Mesendoderm (in vitro differentiated cells): ENCODE data around the gene SLC35F3.
A peak's percentile ranks its signal among the peaks of the same experiment; 100 is the strongest.

Experiments used
- DNase-seq: peaks from one replicate; pipeline ENCODE4 v3.0.0; 2013
- H2AK5ac ChIP-seq: 2 replicates; pipeline ENCODE4 v1.6.1; 2013; ENCODE audit warnings: low read length, inconsistent platforms
- H2BK120ac ChIP-seq: 2 replicates; pipeline ENCODE4 v1.6.1; 2013; ENCODE audit warnings: low read depth, mild to moderate bottlenecking, low read length, moderate library complexity, mixed read lengths
- H2BK15ac ChIP-seq: replicated peaks from 2 replicates; pipeline ENCODE4 v1.6.1; 2013; ENCODE audit warnings: low read depth, mild to moderate bottlenecking, moderate library complexity
- H2BK5ac ChIP-seq: 2 replicates; pipeline ENCODE4 v1.6.1; 2013; ENCODE audit warnings: low read length, inconsistent platforms
- H3K18ac ChIP-seq: 2 replicates; pipeline ENCODE4 v1.6.1; 2013; ENCODE audit warnings: mild to moderate bottlenecking, low read length, mixed read lengths
- H3K23ac ChIP-seq: one replicate; pipeline ENCODE4 v1.6.1; 2013; ENCODE audit warnings: low read length
- H3K27ac ChIP-seq: 2 replicates; pipeline ENCODE4 v1.5.1; 2013; ENCODE audit warnings: low read depth, mild to moderate bottlenecking, inconsistent platforms, low read length, moderate library complexity
- H3K27me3 ChIP-seq: 2 replicates; pipeline ENCODE4 v1.6.1; 2013; ENCODE audit warnings: low read length, control low read depth, mild to moderate bottlenecking, inconsistent platforms; ENCODE audit not compliant: insufficient read depth, poor library complexity
- H3K36me3 ChIP-seq: 2 replicates; pipeline ENCODE4 v1.6.1; 2013; ENCODE audit warnings: low read length, inconsistent platforms; ENCODE audit not compliant: control insufficient read depth, insufficient read depth
- H3K4ac ChIP-seq: one replicate; pipeline ENCODE4 v1.6.1; 2013; ENCODE audit warnings: low read depth, mild to moderate bottlenecking, low read length, moderate library complexity
- H3K4me1 ChIP-seq: 2 replicates; pipeline ENCODE4 v1.6.1; 2013; ENCODE audit warnings: low read depth, low read length, inconsistent platforms; ENCODE audit not compliant: control insufficient read depth
- H3K4me2 ChIP-seq: 2 replicates; pipeline ENCODE4 v1.6.1; 2013; ENCODE audit warnings: low read length
- H3K4me3 ChIP-seq: 2 replicates; pipeline ENCODE4 v1.5.1; 2013; ENCODE audit warnings: mild to moderate bottlenecking, low read length
- H3K56ac ChIP-seq: one replicate; pipeline ENCODE4 v1.6.1; 2013; ENCODE audit warnings: low read length
- H3K79me1 ChIP-seq: 2 replicates; pipeline ENCODE4 v1.6.1; 2013; ENCODE audit warnings: low read length, inconsistent platforms
- H3K79me2 ChIP-seq: 2 replicates; pipeline ENCODE4 v1.6.1; 2013; ENCODE audit warnings: mild to moderate bottlenecking, low read length; ENCODE audit not compliant: control insufficient read depth, insufficient read depth
- H3K9ac ChIP-seq: 2 replicates; pipeline ENCODE4 v1.6.1; 2013; ENCODE audit warnings: low read length, inconsistent platforms
- H4K5ac ChIP-seq: one replicate; pipeline ENCODE4 v1.6.1; 2013; ENCODE audit warnings: low read length
- H4K8ac ChIP-seq: one replicate; pipeline ENCODE4 v1.6.1; 2013; ENCODE audit warnings: low read depth, mild to moderate bottlenecking, control low read depth, low read length, moderate library complexity
- WGBS: extraction: QIAGEN DNeasy Blood & Tissue Kit; methylation state at CpG from one replicate; pipeline ENCODE4 v1.1.7; 2013; ENCODE audit warnings: low lambda C conversion rate, missing lambda C conversion rate; ENCODE audit not compliant: insufficient coverage; ENCODE audit errors: extremely low coverage; 5-methylcytosine and 5-hydroxymethylcytosine counted together

The SLC35F3 gene

DNA sequence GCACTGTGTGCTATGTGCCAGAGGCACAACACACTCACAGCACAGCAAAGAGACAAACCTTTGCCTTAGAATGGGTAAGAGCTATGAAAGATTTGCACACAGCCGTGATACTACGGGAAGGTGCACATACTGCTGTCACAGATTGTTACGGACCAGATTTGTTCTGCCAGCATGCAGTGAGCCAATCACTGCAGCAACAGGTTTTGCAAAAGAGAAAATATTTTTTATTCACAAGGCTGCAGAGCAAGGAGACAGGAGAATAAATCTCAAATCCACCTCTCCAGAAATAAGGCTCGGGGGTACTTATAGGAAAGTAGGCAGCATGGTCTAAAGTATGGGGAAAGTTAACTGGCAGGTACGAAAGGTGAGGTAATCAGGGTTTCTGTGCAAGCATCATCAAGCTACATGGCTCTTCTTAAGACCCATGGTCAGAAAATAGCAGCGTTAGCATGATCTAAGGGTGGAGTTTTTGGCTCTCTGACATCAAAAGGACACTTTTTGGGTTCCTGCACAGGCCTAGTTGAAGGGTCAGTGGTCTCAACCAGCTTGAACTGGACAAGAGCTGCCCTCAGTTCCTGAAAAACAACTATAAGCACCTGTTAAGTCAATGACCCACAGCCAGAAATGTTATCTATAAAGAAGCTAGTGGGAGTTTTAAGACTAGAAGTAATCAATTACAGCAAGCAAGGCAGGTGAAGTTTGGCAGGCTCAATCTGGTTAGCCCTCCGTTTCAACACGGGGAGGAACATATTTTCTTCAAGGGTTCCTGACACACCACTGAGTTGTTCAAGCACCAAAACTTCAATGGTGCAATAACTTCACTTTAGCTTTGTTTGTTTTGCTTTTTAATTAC, 186.0 kb downstream of the SLC35F3 start:
- Histone ChIP-seq H3K79me2 (no peaks in the 10 kb centered on the region), H3K4me2 (no peak overlapping the region), H3K18ac (no peak overlapping the region), H2BK5ac (no peak overlapping the region), H2AK5ac (peak overlapping the region; percentile 92), H3K23ac (no peak overlapping the region), H3K4me3 (no peak overlapping the region), H3K27me3 (no peaks in the 10 kb centered on the region), H4K8ac (no peak overlapping the region), H3K79me1 (no peaks in the 10 kb centered on the region), H2BK15ac (no peak overlapping the region), H3K4me1 (peaks cover 6% of the 10 kb centered on the region), H3K27ac (no peak overlapping the region), H3K9ac (no peak overlapping the region), H3K56ac (no peak overlapping the region), H2BK120ac (no peak overlapping the region), H4K5ac (no peak overlapping the region), H3K36me3 (no peaks in the 10 kb centered on the region), H3K4ac (no peak overlapping the region)
- WGBS, result no CpG with 5 or more reads among the region's 8 CpGs
- no peak for DNase-seq

- H3K27me3 ChIP-seq, result no peaks in the 10 kb centered on the region
- H3K79me1 ChIP-seq, result no peaks in the 10 kb centered on the region
- H2BK15ac ChIP-seq, result no peak overlapping the region
- no peak overlapping the region for H4K8ac ChIP-seq
- no peak overlapping the region for H3K18ac ChIP-seq
- H3K56ac ChIP-seq, result no peak overlapping the region
- H2BK5ac ChIP-seq, result no peak overlapping the region
- H3K79me2 ChIP-seq, result no peaks in the 10 kb centered on the region
- no CpG with 5 or more reads among the region's 2 CpGs for whole genome bisulfite sequencing
- H2BK120ac ChIP-seq, result no peak overlapping the region
- peaks cover 6% of the 10 kb centered on the region for H3K4me1 ChIP-seq
- DNase-seq, result no peak
- no peak overlapping the region for H3K4ac ChIP-seq
- H3K4me3 ChIP-seq, result no peak overlapping the region
- H4K5ac ChIP-seq, result no peak overlapping the region
- H3K27ac ChIP-seq, result no peak overlapping the region
- H3K9ac ChIP-seq, result no peak overlapping the region
- no peak overlapping the region for H3K23ac ChIP-seq
- H3K36me3 ChIP-seq, result no peaks in the 10 kb centered on the region
- no peak overlapping the region for H2AK5ac ChIP-seq
- H3K4me2 ChIP-seq, result no peak overlapping the region
These were observed 186.6 kb downstream of the SLC35F3 start for GRCh38 chr1:234091065-234091401.

GRCh38 chr1:234091876-234092275, 187.4 kb downstream of the SLC35F3 start:
- no peak overlapping the region for H2AK5ac ChIP-seq
- no peaks in the 10 kb centered on the region for H3K36me3 ChIP-seq
- no peak overlapping the region for H3K27ac ChIP-seq
- H3K56ac ChIP-seq, result peak overlapping the region; percentile 1
- no peak overlapping the region for H3K9ac ChIP-seq
- H2BK5ac ChIP-seq, result no peak overlapping the region
- peaks cover 6% of the 10 kb centered on the region for H3K4me1 ChIP-seq
- H4K8ac ChIP-seq, result no peak overlapping the region
- H3K4ac ChIP-seq, result no peak overlapping the region
- H3K23ac ChIP-seq, result no peak overlapping the region
- no peak overlapping the region for H2BK120ac ChIP-seq
- no peak overlapping the region for H3K18ac ChIP-seq
- H3K79me2 ChIP-seq, result no peaks in the 10 kb centered on the region
- no peak overlapping the region for H3K4me3 ChIP-seq
- no peak overlapping the region for H2BK15ac ChIP-seq
- no peaks in the 10 kb centered on the region for H3K79me1 ChIP-seq
- DNase-seq, result no peak
- H4K5ac ChIP-seq, result no peak overlapping the region
- WGBS, result no CpG with 5 or more reads among the region's 2 CpGs
- no peak overlapping the region for H3K4me2 ChIP-seq
- H3K27me3 ChIP-seq, result no peaks in the 10 kb centered on the region

DNA sequence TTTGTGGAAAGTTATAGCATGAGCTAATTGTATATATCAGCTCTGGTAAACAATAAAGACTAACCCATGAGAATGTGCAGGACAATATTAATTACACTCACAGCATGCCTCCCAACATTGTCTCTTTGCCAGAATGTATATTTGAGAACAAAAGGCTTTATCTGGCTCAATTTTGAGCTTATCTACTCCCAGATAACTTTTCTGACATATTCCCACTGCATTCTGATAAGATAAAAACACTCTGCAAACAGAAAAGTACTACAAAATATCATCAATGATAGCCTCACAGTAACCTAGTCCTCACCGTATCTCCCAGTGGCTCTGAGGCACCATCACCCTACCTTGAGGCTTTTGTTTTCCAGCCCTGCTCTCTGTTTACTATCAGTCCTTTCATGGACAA, 188.6 kb downstream of the SLC35F3 start:
- Histone ChIP-seq H3K23ac (no peak overlapping the region), H2BK15ac (no peak overlapping the region), H3K4me1 (peaks cover 6% of the 10 kb centered on the region), H2BK5ac (peak overlapping the region; percentile 54), H3K27ac (peak overlapping the region; percentile 84), H3K79me1 (no peaks in the 10 kb centered on the region), H2BK120ac (no peak overlapping the region), H3K27me3 (no peaks in the 10 kb centered on the region), H3K18ac (no peak overlapping the region), H3K36me3 (no peaks in the 10 kb centered on the region), H3K4ac (no peak overlapping the region), H3K4me2 (no peak overlapping the region), H3K79me2 (no peaks in the 10 kb centered on the region), H4K5ac (no peak overlapping the region), H4K8ac (no peak overlapping the region), H3K56ac (no peak overlapping the region), H2AK5ac (no peak overlapping the region), H3K4me3 (no peak overlapping the region), H3K9ac (no peak overlapping the region)
- DNase-seq, result peak; percentile 83
- no CpG with 5 or more reads among the region's 1 CpG for WGBS

GRCh38 chr1:234093741-234094140, 189.3 kb downstream of the SLC35F3 start:
- Histone ChIP-seq H3K9ac (peak overlapping the region; percentile 21), H2BK120ac (peak overlapping the region; percentile 0), H3K4ac (peak overlapping the region; percentile 0)

GRCh38 chr1:234094172-234094571, 189.7 kb downstream of the SLC35F3 start:
- no peak overlapping the region for H3K4me3 ChIP-seq
- DNase-seq, result peak; percentile 50
- H2AK5ac ChIP-seq, result no peak overlapping the region
- no peak overlapping the region for H2BK15ac ChIP-seq
- no peak overlapping the region for H4K8ac ChIP-seq
- H3K27ac ChIP-seq, result peak overlapping the region; percentile 84
- no CpG with 5 or more reads among the region's 1 CpG for WGBS
- H3K23ac ChIP-seq, result no peak overlapping the region
- H3K18ac ChIP-seq, result no peak overlapping the region
- H2BK120ac ChIP-seq, result peak overlapping the region; percentile 0
- H3K79me2 ChIP-seq, result no peaks in the 10 kb centered on the region
- H3K36me3 ChIP-seq, result no peaks in the 10 kb centered on the region
- no peaks in the 10 kb centered on the region for H3K27me3 ChIP-seq
- H2BK5ac ChIP-seq, result peak overlapping the region; percentile 40
- no peaks in the 10 kb centered on the region for H3K79me1 ChIP-seq
- H3K4me1 ChIP-seq, result peaks cover 6% of the 10 kb centered on the region
- peak overlapping the region; percentile 0 for H3K4ac ChIP-seq
- no peak overlapping the region for H4K5ac ChIP-seq
- H3K9ac ChIP-seq, result no peak overlapping the region
- peak overlapping the region; percentile 61 for H3K56ac ChIP-seq
- no peak overlapping the region for H3K4me2 ChIP-seq

More at GRCh38 chr1:234093741-234094140, 189.3 kb downstream of the SLC35F3 start:
- Histone ChIP-seq H3K79me2 (no peaks in the 10 kb centered on the region), H4K5ac (no peak overlapping the region), H3K79me1 (no peaks in the 10 kb centered on the region), H3K27me3 (no peaks in the 10 kb centered on the region), H3K4me1 (peaks cover 6% of the 10 kb centered on the region), H3K4me3 (no peak overlapping the region), H2BK15ac (no peak overlapping the region), H3K27ac (peak overlapping the region; percentile 84), H3K23ac (peak overlapping the region; percentile 29), H3K4me2 (no peak overlapping the region), H4K8ac (no peak overlapping the region), H3K18ac (peak overlapping the region; percentile 22), H3K56ac (peak overlapping the region; percentile 61), H3K36me3 (no peaks in the 10 kb centered on the region), H2AK5ac (peak overlapping the region; percentile 29), H2BK5ac (peak overlapping the region; percentile 40)
- no CpG with 5 or more reads among the region's 5 CpGs for WGBS
- no peak for DNase-seq
